Panc1 (cell line): ENCODE measurements around the gene MRPL21. TPM values are rescaled to one million over a fixed set of nuclear protein-coding genes. Genes with fewer than 3 reads are reported as not detected.

ENCODE experiments used
- ATAC-seq: fragments of 200-7000 bp; cut with Tn5 transposase; 2 replicates; pipeline ENCODE4 v1.9.1; 2020; ENCODE audit warnings: mild to moderate bottlenecking, moderate library complexity
- BruUV-seq: library from RNA; stranded (reverse); fragments of 400-500 nt; replicated peaks from 2 replicates; lab custom pipeline; 2021; lab: Mats Ljungman, UMichigan
- CTCF ChIA-PET: fragments of 300-600 bp; sonication (Branson Sonifier 250); formaldehyde crosslinking; loops from one replicate; lab custom pipeline; 2022; ENCODE audit warnings: antibody characterized with exemption; lab: Charles Lee
- POLR2A ChIA-PET: fragments of 300-600 bp; sonication (Branson Sonifier 250); formaldehyde crosslinking; loops from one replicate; lab custom pipeline; 2022; ENCODE audit warnings: antibody characterized with exemption; lab: Charles Lee
- DNase-seq: peaks from one replicate; pipeline ENCODE4 v3.0.0-alpha.2; 2010; ENCODE audit warnings: low read depth, low spot score
- H3K27ac ChIP-seq: 2 replicates; pipeline ENCODE4 v1.5.1; 2011; ENCODE audit warnings: mild to moderate bottlenecking, low read length, inconsistent platforms
- H3K27me3 ChIP-seq: fragments of 200-500 bp; sonication (Bioruptor generic); 2 replicates; pipeline ENCODE4 v1.6.0; 2014; ENCODE audit warnings: low read length, inconsistent platforms; ENCODE audit not compliant: control insufficient read depth, insufficient read depth
- H3K36me3 ChIP-seq: fragments of 200-500 bp; sonication (Bioruptor generic); 2 replicates; pipeline ENCODE4 v1.5.1; 2014; ENCODE audit warnings: inconsistent platforms, mild to moderate bottlenecking, low read length, moderate library complexity; ENCODE audit not compliant: control insufficient read depth, insufficient read depth
- H3K4me1 ChIP-seq: 2 replicates; pipeline ENCODE4 v1.5.1; 2011; ENCODE audit warnings: inconsistent platforms, mild to moderate bottlenecking, low read length, moderate library complexity; ENCODE audit not compliant: control insufficient read depth, insufficient read depth
- H3K4me3 ChIP-seq, 2 experiments: 2 replicates each; pipeline ENCODE4 v1.5.1; 2011 to 2012; ENCODE audit warnings: low read depth in 2 of 2, low read length in 2 of 2, mild to moderate bottlenecking in 2 of 2, inconsistent platforms in 1 of 2, moderate library complexity in 1 of 2
- H3K9me3 ChIP-seq: fragments of 200-500 bp; sonication (Bioruptor generic); 2 replicates; pipeline ENCODE4 v1.5.1; 2014; ENCODE audit warnings: low read depth, mild to moderate bottlenecking, inconsistent platforms, low read length, moderate library complexity; ENCODE audit not compliant: control insufficient read depth, insufficient read depth
- POLR2AphosphoS5 ChIP-seq: IDR thresholded peaks from 2 replicates; pipeline ENCODE4 v1.6.1; 2012; ENCODE audit warnings: mild to moderate bottlenecking, low read depth, low read length, moderate library complexity
- REST ChIP-seq, 2 experiments: IDR thresholded peaks; 2 replicates each; pipeline ENCODE4 v1.6.1; 2011 to 2012; ENCODE audit warnings: low read depth in 2 of 2, control low read depth in 1 of 2, low read length in 1 of 2, mild to moderate bottlenecking in 1 of 2, moderate library complexity in 1 of 2; ENCODE audit not compliant: insufficient read depth in 1 of 2
- SIN3A ChIP-seq: IDR thresholded peaks from 2 replicates; pipeline ENCODE4 v1.6.1; 2012; ENCODE audit warnings: low read depth, mild to moderate bottlenecking, low read length, moderate library complexity, borderline replicate concordance; ENCODE audit not compliant: insufficient read depth
- TCF7L2 ChIP-seq: IDR thresholded peaks from 2 replicates; pipeline ENCODE4 v1.6.1; 2011; ENCODE audit warnings: mild to moderate bottlenecking, low read depth, low read length, inconsistent platforms
- in situ Hi-C: cut with HindIII; loops from 2 replicates; pipeline ENCODE4 v1.10.0; 2016; ENCODE audit warnings: low sequenced_read_pairs, low pct_unique_long_range_greater_than_20kb
- intact Hi-C: fragments of 100-400 bp; cut with micrococcal nuclease; formaldehyde crosslinking; loops from one replicate; pipeline ENCODE4 v1.10.0; 2022; ENCODE audit not compliant: unreplicated experiment
- total RNA-seq: library from RNA; stranded (reverse); gene quantifications from one replicate; pipeline ENCODE4 v1.2.1, GENCODE V29; 2021; ENCODE audit not compliant: unreplicated experiment
- TF ChIP-seq, protein P1 (sequence below): fragments of 450-650 bp; IDR thresholded peaks from 2 replicates; pipeline ENCODE4 v1.5.1; 2017; ENCODE audit warnings: mild to moderate bottlenecking

MRPL21 gene
- total RNA-seq, 1 experiment from 2014 or later: 94.9 TPM

- no peaks in the 10 kb centered on the region for H3K36me3 ChIP-seq
- H3K4me3 ChIP-seq: no peak overlapping the region
- DNase-seq: no peak
- intact Hi-C loops: no loop called here
- ChIA-PET CTCF (no interaction called here), POLR2A (no interaction called here)
- peaks cover 16% of the 10 kb centered on the region for H3K4me1 ChIP-seq
- H3K9me3 ChIP-seq: no peaks in the 10 kb centered on the region
- TF ChIP-seq SIN3A (no peak), TCF7L2 (no peak), REST (IDR thresholded peaks at IDR 0.05; ENCODE audit: insufficient read depth in 1 of 2, low read depth in 2 of 2, low read length in 1 of 2) (no peak), POLR2AphosphoS5 (no peak)
- TF ChIP-seq, protein P1, sequence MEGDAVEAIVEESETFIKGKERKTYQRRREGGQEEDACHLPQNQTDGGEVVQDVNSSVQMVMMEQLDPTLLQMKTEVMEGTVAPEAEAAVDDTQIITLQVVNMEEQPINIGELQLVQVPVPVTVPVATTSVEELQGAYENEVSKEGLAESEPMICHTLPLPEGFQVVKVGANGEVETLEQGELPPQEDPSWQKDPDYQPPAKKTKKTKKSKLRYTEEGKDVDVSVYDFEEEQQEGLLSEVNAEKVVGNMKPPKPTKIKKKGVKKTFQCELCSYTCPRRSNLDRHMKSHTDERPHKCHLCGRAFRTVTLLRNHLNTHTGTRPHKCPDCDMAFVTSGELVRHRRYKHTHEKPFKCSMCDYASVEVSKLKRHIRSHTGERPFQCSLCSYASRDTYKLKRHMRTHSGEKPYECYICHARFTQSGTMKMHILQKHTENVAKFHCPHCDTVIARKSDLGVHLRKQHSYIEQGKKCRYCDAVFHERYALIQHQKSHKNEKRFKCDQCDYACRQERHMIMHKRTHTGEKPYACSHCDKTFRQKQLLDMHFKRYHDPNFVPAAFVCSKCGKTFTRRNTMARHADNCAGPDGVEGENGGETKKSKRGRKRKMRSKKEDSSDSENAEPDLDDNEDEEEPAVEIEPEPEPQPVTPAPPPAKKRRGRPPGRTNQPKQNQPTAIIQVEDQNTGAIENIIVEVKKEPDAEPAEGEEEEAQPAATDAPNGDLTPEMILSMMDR: no peak
- no peaks in the 10 kb centered on the region for H3K27me3 ChIP-seq
- in situ Hi-C loops: no loop called here
- no peak overlapping the region for H3K27ac ChIP-seq
- BruUV-seq: no TSS peak
- no peak for ATAC-seq
Measured at GRCh38 chr11:68845351-68846002, 58.2 kb downstream of the MRPL21 start.

DNA sequence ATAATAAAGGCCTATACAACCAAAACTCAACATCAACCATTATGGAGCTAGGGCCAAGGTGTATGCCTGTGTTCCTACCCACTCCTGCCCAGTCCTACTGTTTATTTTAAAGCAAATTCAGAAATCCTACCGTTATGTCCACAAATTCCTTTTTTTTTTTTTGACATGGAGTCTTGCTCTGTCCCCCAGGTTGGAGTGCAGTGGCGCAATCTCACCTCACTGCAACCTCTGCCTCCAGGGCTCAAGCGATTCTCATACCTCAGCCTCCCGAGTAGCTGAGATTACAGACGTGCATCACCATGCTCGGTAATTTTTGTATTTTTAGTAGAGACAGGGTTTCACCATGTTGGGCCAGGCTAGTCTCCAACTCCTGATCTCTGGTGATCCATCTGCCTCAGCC is 58.8 kb downstream of the MRPL21 start:
- H3K27ac ChIP-seq: no peak overlapping the region
- ChIA-PET POLR2A (no interaction called here), CTCF (no interaction called here)
- peaks cover 16% of the 10 kb centered on the region for H3K4me1 ChIP-seq
- in situ Hi-C loops (no loop called here), intact Hi-C loops (no loop called here)
- H3K9me3 ChIP-seq: no peaks in the 10 kb centered on the region
- no TSS peak for BruUV-seq
- DNase-seq (no peak), ATAC-seq (no peak)
- H3K27me3 ChIP-seq: no peaks in the 10 kb centered on the region
- TF ChIP-seq SIN3A: no peak
- no peak for TF ChIP-seq REST (IDR thresholded peaks at IDR 0.05; ENCODE audit: insufficient read depth in 1 of 2, low read depth in 2 of 2, low read length in 1 of 2)
- TF ChIP-seq, protein P1: no peak
- no peak for TF ChIP-seq POLR2AphosphoS5
- TF ChIP-seq TCF7L2: no peak
- H3K4me3 ChIP-seq: no peak overlapping the region
- H3K36me3 ChIP-seq: no peaks in the 10 kb centered on the region
